ENCODE measurements around the gene STRBP. TPM values are rescaled to one million over a fixed set of nuclear protein-coding genes. Genes with fewer than 3 reads are reported as not detected.
"Not testable (repeated sequence)": the region's sequence is repeated elsewhere in the genome, so short reads cannot be mapped to it uniquely, and the experiment has no call there.

Gene STRBP
- total RNA-seq, 1 donor from 2014 or later, result 17.3 TPM

- Mint-ChIP-seq H3K9me3 (ENCODE audit: unreplicated experiment) (no peaks in the 10 kb centered on the region), H3K27me3 (ENCODE audit: unreplicated experiment) (peaks cover 34% of the 10 kb centered on the region), H3K4me1 (ENCODE audit: unreplicated experiment) (no peaks in the 10 kb centered on the region), H3K4me3 (ENCODE audit: unreplicated experiment) (no peak overlapping the region), H3K36me3 (ENCODE audit: unreplicated experiment) (no peaks in the 10 kb centered on the region), H3K27ac (ENCODE audit: unreplicated experiment) (no peak overlapping the region)
- no peak for TF ChIP-seq CTCF (IDR thresholded peaks at IDR 0.05)
- DNase-seq (ENCODE audit: extremely low spot score, unreplicated experiment), result no peak
Measured at GRCh38 chr9:123283455-123283854, 15.1 kb upstream of the STRBP start.

- no peak overlapping the region for H3K27ac Mint-ChIP-seq (ENCODE audit: unreplicated experiment)
- DNase-seq (ENCODE audit: extremely low spot score, unreplicated experiment), result no peak
- H3K27me3 Mint-ChIP-seq (ENCODE audit: unreplicated experiment), result peaks cover 38% of the 10 kb centered on the region
Measured at GRCh38 chr9:123283048-123283408, 14.6 kb upstream of the STRBP start.

GRCh38 chr9:123282362-123283047, 14.1 kb upstream of the STRBP start:
- no peaks in the 10 kb centered on the region for H3K9me3 Mint-ChIP-seq (ENCODE audit: unreplicated experiment)
- DNase-seq (ENCODE audit: extremely low spot score, unreplicated experiment), result peak; percentile 62

More at GRCh38 chr9:123283048-123283408, 14.6 kb upstream of the STRBP start:
- Mint-ChIP-seq H3K9me3 (ENCODE audit: unreplicated experiment) (no peaks in the 10 kb centered on the region), H3K4me1 (ENCODE audit: unreplicated experiment) (no peaks in the 10 kb centered on the region), H3K4me3 (ENCODE audit: unreplicated experiment) (no peak overlapping the region), H3K36me3 (ENCODE audit: unreplicated experiment) (no peaks in the 10 kb centered on the region)
- no peak for TF ChIP-seq CTCF (IDR thresholded peaks at IDR 0.05)

GRCh38 chr9:123281659-123282350, 13.4 kb upstream of the STRBP start:
- Mint-ChIP-seq H3K4me3 (ENCODE audit: unreplicated experiment) (no peak overlapping the region), H3K9me3 (ENCODE audit: unreplicated experiment) (no peaks in the 10 kb centered on the region), H3K36me3 (ENCODE audit: unreplicated experiment) (no peaks in the 10 kb centered on the region), H3K27me3 (ENCODE audit: unreplicated experiment) (peaks cover 32% of the 10 kb centered on the region), H3K4me1 (ENCODE audit: unreplicated experiment) (no peaks in the 10 kb centered on the region), H3K27ac (ENCODE audit: unreplicated experiment) (no peak overlapping the region)
- TF ChIP-seq CTCF (IDR thresholded peaks at IDR 0.05), result no peak
- peak; percentile 10 for DNase-seq (ENCODE audit: extremely low spot score, unreplicated experiment)

More at GRCh38 chr9:123282362-123283047, 14.1 kb upstream of the STRBP start:
- no peaks in the 10 kb centered on the region for H3K36me3 Mint-ChIP-seq (ENCODE audit: unreplicated experiment)
- peaks cover 35% of the 10 kb centered on the region for H3K27me3 Mint-ChIP-seq (ENCODE audit: unreplicated experiment)
- H3K4me3 Mint-ChIP-seq (ENCODE audit: unreplicated experiment), result no peak overlapping the region
- H3K27ac Mint-ChIP-seq (ENCODE audit: unreplicated experiment), result no peak overlapping the region
- no peaks in the 10 kb centered on the region for H3K4me1 Mint-ChIP-seq (ENCODE audit: unreplicated experiment)
- no peak for TF ChIP-seq CTCF (IDR thresholded peaks at IDR 0.05)

- peak; percentile 27 for DNase-seq (ENCODE audit: extremely low spot score, unreplicated experiment)
Measured at GRCh38 chr9:123278879-123279493, 10.6 kb upstream of the STRBP start.

More at GRCh38 chr9:123278879-123279493, 10.6 kb upstream of the STRBP start:
- H3K27ac Mint-ChIP-seq (ENCODE audit: unreplicated experiment); H3K4me1 Mint-ChIP-seq (ENCODE audit: unreplicated experiment); H3K9me3 Mint-ChIP-seq (ENCODE audit: unreplicated experiment); H3K4me3 Mint-ChIP-seq (ENCODE audit: unreplicated experiment); H3K36me3 Mint-ChIP-seq (ENCODE audit: unreplicated experiment): not testable (repeated sequence)
- H3K27me3 Mint-ChIP-seq (ENCODE audit: unreplicated experiment), result peaks cover 22% of the 10 kb centered on the region
